ENCODE measurements around the gene GNPDA2.

GNPDA2 gene

GRCh38 chr4:44662623-44663005, 63.7 kb downstream of the GNPDA2 start:
- WGBS (ENCODE audit: insufficient coverage, insufficient read length), result no CpG with 5 or more reads among the region's 2 CpGs
- H3K4me3 ChIP-seq (ENCODE audit: low read length), result no peak overlapping the region
- H3K4me1 ChIP-seq (ENCODE audit: control insufficient read depth, insufficient read depth, low read length), result no peaks in the 10 kb centered on the region
- no peaks in the 10 kb centered on the region for H3K27me3 ChIP-seq (ENCODE audit: control insufficient read depth, insufficient read depth, low read length)
- H3K27ac ChIP-seq (ENCODE audit: low read length), result no peak overlapping the region
- DNase-seq (ENCODE audit: low read depth, low spot score), result no peak
- no peaks in the 10 kb centered on the region for H3K36me3 ChIP-seq (ENCODE audit: control insufficient read depth, insufficient read depth, low read length)
- H3K9me3 ChIP-seq (ENCODE audit: control insufficient read depth, insufficient read depth, low read length), result no peaks in the 10 kb centered on the region

- H3K4me1 ChIP-seq (ENCODE audit: control insufficient read depth, insufficient read depth, low read length), result no peaks in the 10 kb centered on the region
- no CpG with 5 or more reads among the region's 1 CpG for WGBS (ENCODE audit: insufficient coverage, insufficient read length)
- no peak overlapping the region for H3K27ac ChIP-seq (ENCODE audit: low read length)
- DNase-seq (ENCODE audit: low read depth, low spot score), result no peak
- H3K9me3 ChIP-seq (ENCODE audit: control insufficient read depth, insufficient read depth, low read length), result no peaks in the 10 kb centered on the region
- H3K36me3 ChIP-seq (ENCODE audit: control insufficient read depth, insufficient read depth, low read length), result no peaks in the 10 kb centered on the region
- no peak overlapping the region for H3K4me3 ChIP-seq (ENCODE audit: low read length)
- H3K27me3 ChIP-seq (ENCODE audit: control insufficient read depth, insufficient read depth, low read length), result no peaks in the 10 kb centered on the region
Measured at GRCh38 chr4:44661940-44662622, 64.3 kb downstream of the GNPDA2 start.

GRCh38 chr4:44660396-44660795, 66.0 kb downstream of the GNPDA2 start:
- WGBS (ENCODE audit: insufficient coverage, insufficient read length), result no CpG with 5 or more reads among the region's 3 CpGs
- no peak overlapping the region for H3K4me3 ChIP-seq (ENCODE audit: low read length)
- DNase-seq (ENCODE audit: low read depth, low spot score), result no peak
- H3K9me3 ChIP-seq (ENCODE audit: control insufficient read depth, insufficient read depth, low read length), result no peaks in the 10 kb centered on the region
- H3K4me1 ChIP-seq (ENCODE audit: control insufficient read depth, insufficient read depth, low read length), result no peaks in the 10 kb centered on the region
- no peaks in the 10 kb centered on the region for H3K36me3 ChIP-seq (ENCODE audit: control insufficient read depth, insufficient read depth, low read length)
- H3K27me3 ChIP-seq (ENCODE audit: control insufficient read depth, insufficient read depth, low read length), result no peaks in the 10 kb centered on the region
- H3K27ac ChIP-seq (ENCODE audit: low read length), result no peak overlapping the region

DNA sequence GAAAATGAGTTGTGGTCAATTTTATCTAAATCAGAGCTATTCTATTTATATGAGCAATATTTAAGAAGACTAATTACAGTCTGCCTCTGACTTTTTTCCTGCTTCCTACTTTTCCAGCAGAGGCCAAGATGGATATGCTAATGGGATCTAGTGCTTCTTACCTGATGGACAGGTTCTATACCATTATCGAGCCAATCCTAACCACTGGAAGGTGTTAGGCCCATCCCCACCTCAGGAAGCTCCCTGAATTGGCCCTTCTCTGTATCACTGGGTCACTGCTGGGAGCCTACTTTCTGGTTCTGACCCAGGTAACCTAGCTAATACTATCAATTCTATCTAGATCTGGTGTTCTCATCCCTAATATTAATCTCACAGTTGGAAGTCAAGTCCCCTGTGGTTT, 74.4 kb downstream of the GNPDA2 start:
- H3K9me3 ChIP-seq (ENCODE audit: control insufficient read depth, insufficient read depth, low read length), result no peaks in the 10 kb centered on the region
- no peak for DNase-seq (ENCODE audit: low read depth, low spot score)
- no peak overlapping the region for H3K27ac ChIP-seq (ENCODE audit: low read length)
- H3K4me3 ChIP-seq (ENCODE audit: low read length), result no peak overlapping the region
- no peaks in the 10 kb centered on the region for H3K4me1 ChIP-seq (ENCODE audit: control insufficient read depth, insufficient read depth, low read length)
- no peaks in the 10 kb centered on the region for H3K36me3 ChIP-seq (ENCODE audit: control insufficient read depth, insufficient read depth, low read length)
- no CpG with 5 or more reads among the region's 1 CpG for whole genome bisulfite sequencing (ENCODE audit: insufficient coverage, insufficient read length)
- H3K27me3 ChIP-seq (ENCODE audit: control insufficient read depth, insufficient read depth, low read length), result no peaks in the 10 kb centered on the region

Data from iPS DF 6.9 (cell line).